Loucy (cell line): ENCODE data around the gene LYZL6.
A peak's percentile ranks its signal among the peaks of the same experiment; 100 is the strongest.
"Not testable (repeated sequence)": the region's sequence is repeated elsewhere in the genome, so short reads cannot be mapped to it uniquely, and the experiment has no call there.

ENCODE experiments used
- H2AFZ ChIP-seq: fragments of 200-600 bp; sonication (generic); 2 replicates; pipeline ENCODE4 v1.6.0; 2016; ENCODE audit warnings: antibody characterized with exemption, mild to moderate bottlenecking, low read length, moderate library complexity
- H3F3A ChIP-seq: fragments of 200-600 bp; 2 replicates; pipeline ENCODE4 v1.6.0; 2016; ENCODE audit warnings: antibody characterized with exemption, low read depth, mild to moderate bottlenecking
- H3K27me3 ChIP-seq: fragments of 200-600 bp; sonication (generic); 2 replicates; pipeline ENCODE4 v1.6.1; 2014; ENCODE audit warnings: low read length, mild to moderate bottlenecking; ENCODE audit not compliant: insufficient read depth, poor library complexity, severe bottlenecking
- H3K36me3 ChIP-seq: fragments of 200-600 bp; sonication (generic); 2 replicates; pipeline ENCODE4 v1.6.1; 2016; ENCODE audit warnings: low read length; ENCODE audit not compliant: insufficient read depth
- H3K4me1 ChIP-seq: fragments of 200-600 bp; sonication (generic); 2 replicates; pipeline ENCODE4 v1.5.1; 2014; ENCODE audit warnings: low read length, mild to moderate bottlenecking; ENCODE audit not compliant: insufficient read depth, poor library complexity, severe bottlenecking
- H3K4me2 ChIP-seq: fragments of 200-600 bp; sonication (generic); 2 replicates; pipeline ENCODE4 v1.6.0; 2014; ENCODE audit warnings: antibody characterized with exemption, low read length, low read depth, mild to moderate bottlenecking; ENCODE audit not compliant: poor library complexity, severe bottlenecking
- H3K4me3 ChIP-seq: fragments of 200-600 bp; sonication (generic); 2 replicates; pipeline ENCODE4 v1.5.1; 2014; ENCODE audit warnings: low read length, mild to moderate bottlenecking, mixed read lengths; ENCODE audit not compliant: poor library complexity, severe bottlenecking
- H3K79me2 ChIP-seq: fragments of 200-600 bp; sonication (generic); 2 replicates; pipeline ENCODE4 v1.6.1; 2014; ENCODE audit warnings: low read length; ENCODE audit not compliant: insufficient read depth
- H3K9ac ChIP-seq: fragments of 200-600 bp; sonication (generic); 2 replicates; pipeline ENCODE4 v1.6.0; 2014; ENCODE audit warnings: mild to moderate bottlenecking, low read depth, low read length, moderate library complexity; ENCODE audit not compliant: poor library complexity, severe bottlenecking
- H3K9me2 ChIP-seq: fragments of 200-600 bp; sonication (generic); replicated peaks from 2 replicates; pipeline ENCODE4 v1.6.1; 2016; ENCODE audit warnings: low read depth, low read length, mixed read lengths
- H3K9me3 ChIP-seq: fragments of 200-600 bp; sonication (generic); 2 replicates; pipeline ENCODE4 v1.6.1; 2014; ENCODE audit warnings: mild to moderate bottlenecking, antibody characterized with exemption, low read length, low read depth; ENCODE audit not compliant: insufficient read depth
- H4K20me1 ChIP-seq: fragments of 200-600 bp; sonication (generic); 2 replicates; pipeline ENCODE4 v1.6.0; 2014; ENCODE audit warnings: antibody characterized with exemption, low read length, mild to moderate bottlenecking; ENCODE audit not compliant: insufficient read depth, poor library complexity, severe bottlenecking
- EZH2phosphoT487 ChIP-seq: fragments of 200-600 bp; IDR thresholded peaks from 2 replicates; pipeline ENCODE4 v1.6.1; 2018; ENCODE audit warnings: antibody characterized with exemption, mild to moderate bottlenecking, moderate library complexity, borderline replicate concordance
- TF ChIP-seq, protein P1 (sequence below): fragments of 200-600 bp; sonication (generic); conservative IDR thresholded peaks from 2 replicates; pipeline ENCODE4 v1.5.1; 2014; ENCODE audit warnings: mild to moderate bottlenecking, antibody characterized with exemption, low read length

The LYZL6 gene

DNA sequence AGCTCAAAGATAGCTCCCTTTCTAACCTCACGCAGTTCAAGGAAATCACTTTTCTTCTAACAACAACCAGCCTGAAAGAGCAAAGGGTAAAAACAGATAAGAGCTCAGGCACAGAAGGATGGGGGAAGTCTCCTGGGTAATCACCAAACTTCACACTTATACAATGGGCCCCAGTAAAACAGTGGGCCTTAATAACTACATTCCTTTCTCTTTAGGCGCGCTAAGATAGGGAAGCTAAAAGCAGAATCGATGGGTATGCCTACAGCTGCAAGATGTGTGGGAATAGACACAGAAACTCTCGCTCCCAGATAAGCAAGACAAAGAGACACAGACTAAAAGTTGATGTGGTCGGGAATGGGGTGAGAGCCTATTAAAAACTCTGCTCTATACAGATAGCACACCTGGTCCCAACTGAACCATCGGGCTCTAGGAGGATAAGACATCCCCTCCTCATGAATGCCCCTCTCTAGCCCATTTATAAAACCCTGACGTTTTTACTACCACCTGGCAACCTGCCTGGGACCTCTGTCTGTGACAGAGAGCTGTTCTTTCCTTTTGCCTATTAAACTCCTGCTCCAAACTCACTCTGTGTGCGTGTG is 826 bp downstream of the LYZL6 start:
- Histone ChIP-seq H3K9ac (no peak overlapping the region), H3K27me3 (no peaks in the 10 kb centered on the region), H3K79me2 (no peaks in the 10 kb centered on the region), H3K36me3 (no peaks in the 10 kb centered on the region), H3K4me2 (no peak overlapping the region), H3F3A (no peaks in the 10 kb centered on the region), H4K20me1 (no peaks in the 10 kb centered on the region), H2AFZ (peak overlapping the region; percentile 26; the same call in 1 of the 2 replicates), H3K9me2 (no peaks in the 10 kb centered on the region), H3K4me3 (no peak overlapping the region), H3K4me1 (peaks cover 15% of the 10 kb centered on the region), H3K9me3 (no peaks in the 10 kb centered on the region)
- no peak for TF ChIP-seq EZH2phosphoT487

DNA sequence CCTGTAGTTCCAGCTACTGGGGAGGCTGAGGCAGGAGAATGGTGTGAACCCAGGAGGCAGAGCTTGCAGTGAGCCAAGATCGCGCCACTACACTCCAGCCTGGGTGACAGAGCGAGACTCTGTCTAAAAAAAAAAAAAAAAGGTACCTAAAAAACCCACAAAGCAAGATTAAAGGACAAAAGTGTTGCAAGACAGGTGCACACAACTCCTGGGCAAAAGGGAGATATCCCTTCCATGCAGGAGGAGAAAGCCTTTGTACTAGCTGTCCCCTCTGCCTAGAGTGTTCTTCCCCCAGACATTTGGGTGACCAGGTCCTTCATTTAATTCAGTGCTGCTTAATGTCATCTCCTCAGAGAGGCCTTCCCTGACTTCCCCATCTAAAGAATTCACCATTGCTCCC is 5.0 kb downstream of the LYZL6 start:
- H3K9me3 ChIP-seq, H3K36me3 ChIP-seq, H3F3A ChIP-seq, H4K20me1 ChIP-seq, H3K9me2 ChIP-seq, H3K4me3 ChIP-seq, H3K79me2 ChIP-seq, H3K4me2 ChIP-seq, H3K9ac ChIP-seq, H3K4me1 ChIP-seq, H2AFZ ChIP-seq, H3K27me3 ChIP-seq: not testable (repeated sequence)

DNA sequence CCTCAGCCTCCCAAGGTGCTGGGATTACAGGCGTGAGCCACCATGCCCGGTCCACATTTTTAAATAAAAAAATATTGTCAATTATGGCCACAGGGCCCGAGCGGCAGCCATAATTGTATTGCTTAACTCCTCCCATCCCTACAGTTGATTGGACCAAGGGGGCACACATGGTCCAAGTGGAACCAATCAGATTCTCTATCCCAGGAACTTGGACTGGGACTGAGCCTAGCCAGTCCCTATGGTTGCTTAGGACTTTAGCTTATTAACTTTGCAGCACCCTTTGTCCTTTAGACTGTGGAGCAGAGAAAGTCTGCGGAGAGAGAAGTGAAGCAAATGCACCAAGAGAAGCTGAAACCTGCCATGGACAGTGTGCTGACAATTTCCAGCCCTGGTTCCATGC is 7.5 kb downstream of the LYZL6 start:
- Histone ChIP-seq H4K20me1 (no peaks in the 10 kb centered on the region), H3K9me3 (no peaks in the 10 kb centered on the region), H3K9ac (no peak overlapping the region), H3K4me2 (no peak overlapping the region), H2AFZ (peak overlapping the region; percentile 28; the same call in 1 of the 2 replicates), H3K4me3 (no peak overlapping the region), H3K27me3 (no peaks in the 10 kb centered on the region), H3K4me1 (peaks cover 3% of the 10 kb centered on the region), H3K79me2 (no peaks in the 10 kb centered on the region), H3K9me2 (no peaks in the 10 kb centered on the region), H3F3A (no peaks in the 10 kb centered on the region), H3K36me3 (no peaks in the 10 kb centered on the region)
- TF ChIP-seq EZH2phosphoT487: no peak

DNA sequence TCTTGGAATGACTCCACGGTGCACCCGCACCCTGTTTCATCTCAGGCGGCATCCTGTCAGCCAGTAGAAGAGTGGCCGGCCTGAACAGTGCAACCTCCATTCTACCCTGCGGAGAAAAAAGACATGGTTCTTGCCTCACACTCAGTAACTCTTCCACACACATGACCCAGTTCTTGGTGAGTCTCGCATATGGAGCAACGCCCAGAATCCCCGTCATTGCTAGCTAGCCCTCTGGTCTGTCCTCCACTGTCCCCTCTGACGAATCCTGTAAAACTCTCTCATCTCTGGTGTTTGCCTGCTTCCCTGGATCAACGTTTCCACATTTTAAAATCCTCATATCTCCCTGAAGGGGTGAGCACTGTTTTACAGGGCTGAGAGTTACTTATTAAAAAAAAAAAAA is 8.8 kb downstream of the LYZL6 start:
- Histone ChIP-seq H3K9me2 (no peaks in the 10 kb centered on the region), H3K4me1 (peaks cover 12% of the 10 kb centered on the region), H3K4me2 (no peak overlapping the region), H3K36me3 (no peaks in the 10 kb centered on the region), H3F3A (no peaks in the 10 kb centered on the region), H3K4me3 (no peak overlapping the region), H3K9me3 (no peaks in the 10 kb centered on the region), H3K27me3 (no peaks in the 10 kb centered on the region), H3K9ac (no peak overlapping the region), H4K20me1 (no peaks in the 10 kb centered on the region), H3K79me2 (peaks cover 8% of the 10 kb centered on the region), H2AFZ (no peak overlapping the region)
- TF ChIP-seq, protein P1, sequence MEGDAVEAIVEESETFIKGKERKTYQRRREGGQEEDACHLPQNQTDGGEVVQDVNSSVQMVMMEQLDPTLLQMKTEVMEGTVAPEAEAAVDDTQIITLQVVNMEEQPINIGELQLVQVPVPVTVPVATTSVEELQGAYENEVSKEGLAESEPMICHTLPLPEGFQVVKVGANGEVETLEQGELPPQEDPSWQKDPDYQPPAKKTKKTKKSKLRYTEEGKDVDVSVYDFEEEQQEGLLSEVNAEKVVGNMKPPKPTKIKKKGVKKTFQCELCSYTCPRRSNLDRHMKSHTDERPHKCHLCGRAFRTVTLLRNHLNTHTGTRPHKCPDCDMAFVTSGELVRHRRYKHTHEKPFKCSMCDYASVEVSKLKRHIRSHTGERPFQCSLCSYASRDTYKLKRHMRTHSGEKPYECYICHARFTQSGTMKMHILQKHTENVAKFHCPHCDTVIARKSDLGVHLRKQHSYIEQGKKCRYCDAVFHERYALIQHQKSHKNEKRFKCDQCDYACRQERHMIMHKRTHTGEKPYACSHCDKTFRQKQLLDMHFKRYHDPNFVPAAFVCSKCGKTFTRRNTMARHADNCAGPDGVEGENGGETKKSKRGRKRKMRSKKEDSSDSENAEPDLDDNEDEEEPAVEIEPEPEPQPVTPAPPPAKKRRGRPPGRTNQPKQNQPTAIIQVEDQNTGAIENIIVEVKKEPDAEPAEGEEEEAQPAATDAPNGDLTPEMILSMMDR: no peak
- no peak for TF ChIP-seq EZH2phosphoT487
